Measurements from ENCODE around the gene TSPAN14. TPM values are rescaled to one million over a fixed set of nuclear protein-coding genes. Genes with fewer than 3 reads are reported as not detected.

Gene TSPAN14
- total RNA-seq, 1 experiment from 2014 or later: 46.9 TPM

- BruUV-seq (replicated peaks): no TSS peak
- ChIA-PET CTCF (interaction anchor here (0.6 to 33.7 kb wide), 7 partner anchors 9 to 579 kb away, joined by 3 to 923 read pairs (median 3); no protein-coding TSS in a partner anchor), POLR2A (interaction anchor here (0.6 to 11.9 kb wide), 4 partner anchors 11 to 32 kb away, joined by 3 to 205 read pairs (median 111); partner anchors contain the start of gene TSPAN14)
- Mint-ChIP-seq H3K36me3 (ENCODE audit: insufficient read depth, unreplicated experiment) (peaks cover 28% of the 10 kb centered on the region), H3K27ac (ENCODE audit: low read depth, unreplicated experiment) (peak overlapping the region; percentile 76), H3K4me3 (ENCODE audit: unreplicated experiment) (no peak overlapping the region), H3K27me3 (ENCODE audit: insufficient read depth, unreplicated experiment) (no peaks in the 10 kb centered on the region), H3K9me3 (ENCODE audit: unreplicated experiment) (no peaks in the 10 kb centered on the region), H3K4me1 (ENCODE audit: insufficient read depth, unreplicated experiment) (peaks cover 59% of the 10 kb centered on the region)
- no peak for DNase-seq (ENCODE audit: unreplicated experiment)
- intact Hi-C loops (cut with micrococcal nuclease): no loop called here
- TF ChIP-seq, protein P1, sequence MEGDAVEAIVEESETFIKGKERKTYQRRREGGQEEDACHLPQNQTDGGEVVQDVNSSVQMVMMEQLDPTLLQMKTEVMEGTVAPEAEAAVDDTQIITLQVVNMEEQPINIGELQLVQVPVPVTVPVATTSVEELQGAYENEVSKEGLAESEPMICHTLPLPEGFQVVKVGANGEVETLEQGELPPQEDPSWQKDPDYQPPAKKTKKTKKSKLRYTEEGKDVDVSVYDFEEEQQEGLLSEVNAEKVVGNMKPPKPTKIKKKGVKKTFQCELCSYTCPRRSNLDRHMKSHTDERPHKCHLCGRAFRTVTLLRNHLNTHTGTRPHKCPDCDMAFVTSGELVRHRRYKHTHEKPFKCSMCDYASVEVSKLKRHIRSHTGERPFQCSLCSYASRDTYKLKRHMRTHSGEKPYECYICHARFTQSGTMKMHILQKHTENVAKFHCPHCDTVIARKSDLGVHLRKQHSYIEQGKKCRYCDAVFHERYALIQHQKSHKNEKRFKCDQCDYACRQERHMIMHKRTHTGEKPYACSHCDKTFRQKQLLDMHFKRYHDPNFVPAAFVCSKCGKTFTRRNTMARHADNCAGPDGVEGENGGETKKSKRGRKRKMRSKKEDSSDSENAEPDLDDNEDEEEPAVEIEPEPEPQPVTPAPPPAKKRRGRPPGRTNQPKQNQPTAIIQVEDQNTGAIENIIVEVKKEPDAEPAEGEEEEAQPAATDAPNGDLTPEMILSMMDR (IDR thresholded peaks at IDR 0.05; ENCODE audit: unreplicated experiment): no peak
Measured at GRCh38 chr10:80468806-80469421, 14.8 kb downstream of the TSPAN14 start.

GRCh38 chr10:80470266-80470665, 16.2 kb downstream of the TSPAN14 start:
- peaks cover 60% of the 10 kb centered on the region for H3K4me1 Mint-ChIP-seq (ENCODE audit: insufficient read depth, unreplicated experiment)
- DNase-seq (ENCODE audit: unreplicated experiment): no peak
- CTCF ChIA-PET: interaction anchor here (0.9 to 33.7 kb wide), 8 partner anchors 8 to 36 kb away, joined by 3 to 923 read pairs (median 6); no protein-coding TSS in a partner anchor
- no TSS peak for BruUV-seq (replicated peaks)
- peak overlapping the region; percentile 99 for H3K27ac Mint-ChIP-seq (ENCODE audit: low read depth, unreplicated experiment)
- TF ChIP-seq, protein P1 (IDR thresholded peaks at IDR 0.05; ENCODE audit: unreplicated experiment): no peak
- peaks cover 23% of the 10 kb centered on the region for H3K36me3 Mint-ChIP-seq (ENCODE audit: insufficient read depth, unreplicated experiment)
- POLR2A ChIA-PET: interaction anchor here (1.0 to 11.9 kb wide), 5 partner anchors 12 to 31 kb away, joined by 3 to 205 read pairs (median 48); partner anchors contain the start of gene TSPAN14
- no peaks in the 10 kb centered on the region for H3K9me3 Mint-ChIP-seq (ENCODE audit: unreplicated experiment)
- intact Hi-C loops (cut with micrococcal nuclease): no loop called here
- no peak overlapping the region for H3K4me3 Mint-ChIP-seq (ENCODE audit: unreplicated experiment)
- no peaks in the 10 kb centered on the region for H3K27me3 Mint-ChIP-seq (ENCODE audit: insufficient read depth, unreplicated experiment)

- DNase-seq (ENCODE audit: unreplicated experiment): peak; percentile 86
- POLR2A ChIA-PET: interaction anchor here (0.7 to 11.9 kb wide), 7 partner anchors 13 to 307 kb away, joined by 3 to 205 read pairs (median 7); partner anchors contain the start of gene TSPAN14
Measured at GRCh38 chr10:80471001-80471400, 16.9 kb downstream of the TSPAN14 start.

More at GRCh38 chr10:80471001-80471400, 16.9 kb downstream of the TSPAN14 start:
- CTCF ChIA-PET: interaction anchor here (0.9 to 33.7 kb wide), 10 partner anchors 9 to 35 kb away, joined by 3 to 923 read pairs (median 6); no protein-coding TSS in a partner anchor
- H3K36me3 Mint-ChIP-seq (ENCODE audit: insufficient read depth, unreplicated experiment): peaks cover 28% of the 10 kb centered on the region
- no TSS peak for BruUV-seq (replicated peaks)
- H3K27ac Mint-ChIP-seq (ENCODE audit: low read depth, unreplicated experiment): peak overlapping the region; percentile 99
- no peaks in the 10 kb centered on the region for H3K27me3 Mint-ChIP-seq (ENCODE audit: insufficient read depth, unreplicated experiment)
- H3K9me3 Mint-ChIP-seq (ENCODE audit: unreplicated experiment): no peaks in the 10 kb centered on the region
- peak overlapping the region; percentile 38 for H3K4me3 Mint-ChIP-seq (ENCODE audit: unreplicated experiment)
- intact Hi-C loops (cut with micrococcal nuclease): loop anchor here (1.0 kb wide), 1 partner anchor 12 kb away; no protein-coding TSS in a partner anchor
- peaks cover 52% of the 10 kb centered on the region for H3K4me1 Mint-ChIP-seq (ENCODE audit: insufficient read depth, unreplicated experiment)
- TF ChIP-seq, protein P1 (IDR thresholded peaks at IDR 0.05; ENCODE audit: unreplicated experiment): no peak
